H1 (cell line): ENCODE results near the gene CCDC81. TPM values are rescaled to one million over a fixed set of nuclear protein-coding genes. Genes with fewer than 3 reads are reported as not detected.

Experiments used
- CTCF ChIA-PET: fragments of 300-600 bp; sonication (Branson Sonifier 250); formaldehyde crosslinking; loops from one replicate; lab custom pipeline; 2021; ENCODE audit not compliant: partially characterized antibody; lab: Charles Lee
- POLR2A ChIA-PET: fragments of 300-600 bp; sonication (Branson Sonifier 250); formaldehyde crosslinking; loops from one replicate; lab custom pipeline; 2021; ENCODE audit warnings: inconsistent platforms; ENCODE audit not compliant: partially characterized antibody; lab: Charles Lee
- DNase-seq, 2 experiments: peaks; one replicate each; pipeline versions ENCODE4 v3.0.0 to v3.0.0-alpha.2; 2010 to 2022; ENCODE audit warnings: low spot score in 2 of 2, low read depth in 1 of 2, mixed read lengths in 1 of 2
- FAIRE-seq: peaks from 2 replicates; lab custom pipeline; 2011; peaks lifted over from hg19 to GRCh38; lab: Jason Lieb, UNC
- H2AFZ ChIP-seq: 2 replicates; pipeline ENCODE4 v1.8.1; 2012; ENCODE audit warnings: low read length, inconsistent platforms
- H2AK5ac ChIP-seq: 2 replicates; pipeline ENCODE4 v1.6.1; 2013; ENCODE audit warnings: low read depth, low read length
- H2BK120ac ChIP-seq: replicated peaks from 2 replicates; pipeline ENCODE3; 2013; ENCODE audit warnings: low read depth, low read length, inconsistent platforms
- H2BK12ac ChIP-seq: 2 replicates; pipeline ENCODE4 v1.6.1; 2013; ENCODE audit warnings: low read depth, low read length
- H2BK15ac ChIP-seq: 2 replicates; pipeline ENCODE4 v1.6.1; 2013; ENCODE audit warnings: low read length
- H2BK20ac ChIP-seq: 2 replicates; pipeline ENCODE4 v1.6.1; 2013; ENCODE audit warnings: low read length
- H2BK5ac ChIP-seq: 2 replicates; pipeline ENCODE4 v1.6.1; 2013; ENCODE audit warnings: low read depth, low read length
- H3K14ac ChIP-seq: 2 replicates; pipeline ENCODE4 v1.6.1; 2013; ENCODE audit warnings: inconsistent platforms; ENCODE audit not compliant: insufficient read length
- H3K18ac ChIP-seq: 2 replicates; pipeline ENCODE4 v1.6.1; 2013; ENCODE audit warnings: low read length; ENCODE audit errors: extremely low read depth
- H3K23ac ChIP-seq: 2 replicates; pipeline ENCODE4 v1.6.1; 2013; ENCODE audit warnings: inconsistent platforms; ENCODE audit not compliant: insufficient read length
- H3K23me2 ChIP-seq: 2 replicates; pipeline ENCODE4 v1.6.1; 2013; ENCODE audit warnings: low read depth, low read length
- H3K27ac ChIP-seq: 2 replicates; pipeline ENCODE4 v1.6.1; 2011; ENCODE audit warnings: low read depth, low read length, inconsistent platforms
- H3K27me3 ChIP-seq, 4 experiments: replicated peaks in 1 of 4; 1 replicate in 1 of 4; 2 replicates in 3 of 4; pipeline versions ENCODE4 v1.6.1 to v1.8.1; 2011 to 2013; ENCODE audit warnings: low read length in 3 of 4, mild to moderate bottlenecking in 3 of 4, inconsistent platforms in 2 of 4, mixed read lengths in 2 of 4, moderate library complexity in 1 of 4; ENCODE audit not compliant: control insufficient read depth in 3 of 4, insufficient read depth in 3 of 4; ENCODE audit errors: extremely low read depth in 1 of 4
- H3K36me3 ChIP-seq, 4 experiments: 2 replicates each; pipeline versions ENCODE4 v1.6.1 to v1.8.1; 2011 to 2013; ENCODE audit warnings: mild to moderate bottlenecking in 4 of 4, low read length in 3 of 4, moderate library complexity in 2 of 4, control low read depth in 1 of 4, inconsistent platforms in 1 of 4; ENCODE audit not compliant: insufficient read depth in 4 of 4, control insufficient read depth in 2 of 4
- H3K4ac ChIP-seq: replicated peaks from 2 replicates; pipeline ENCODE3; 2013; ENCODE audit warnings: low read length, low read depth, mixed read lengths, inconsistent platforms; ENCODE audit not compliant: insufficient read length
- H3K4me1 ChIP-seq, 4 experiments: replicated peaks in 1 of 4; 1 replicate in 1 of 4; 2 replicates in 3 of 4; pipeline versions ENCODE4 v1.6.1 to v1.8.1; 2011 to 2013; ENCODE audit warnings: low read length in 3 of 4, inconsistent platforms in 2 of 4, mixed read lengths in 1 of 4; ENCODE audit not compliant: insufficient read depth in 4 of 4, control insufficient read depth in 3 of 4
- H3K4me2 ChIP-seq, 2 experiments: 2 replicates each; pipeline versions ENCODE4 v1.6.1 to v1.8.1; 2011 to 2013; ENCODE audit warnings: low read depth in 2 of 2, low read length in 2 of 2, control low read depth in 1 of 2, inconsistent platforms in 1 of 2, mild to moderate bottlenecking in 1 of 2; ENCODE audit not compliant: insufficient read depth in 1 of 2
- H3K4me3 ChIP-seq, 4 experiments: fragments of 200-600, 300-600 bp in 1 of 4; sonication (generic), shearing (Covaris generic), sonication (Bioruptor Twin) in 1 of 4; 2 replicates each; pipeline versions ENCODE4 v1.5.1 to v1.8.1; 2011 to 2016; ENCODE audit warnings: low read length in 4 of 4, low read depth in 3 of 4, control low read depth in 2 of 4, inconsistent platforms in 2 of 4, mild to moderate bottlenecking in 2 of 4, mixed read lengths in 1 of 4, moderate library complexity in 1 of 4; ENCODE audit not compliant: insufficient read depth in 2 of 4; ENCODE audit errors: extremely low read depth in 1 of 4
- H3K56ac ChIP-seq: replicated peaks from 2 replicates; pipeline ENCODE3; 2013; ENCODE audit warnings: low read depth, mild to moderate bottlenecking, mixed read lengths, low read length, inconsistent platforms; ENCODE audit not compliant: insufficient read length
- H3K79me1 ChIP-seq: 2 replicates; pipeline ENCODE4 v1.6.1; 2013; ENCODE audit warnings: low read depth, low read length, control low read depth
- H3K79me2 ChIP-seq, 2 experiments: 2 replicates each; pipeline versions ENCODE4 v1.6.1 to v1.8.1; 2012 to 2013; ENCODE audit warnings: low read length in 2 of 2, mild to moderate bottlenecking in 2 of 2, inconsistent platforms in 1 of 2; ENCODE audit not compliant: insufficient read depth in 2 of 2, control insufficient read depth in 1 of 2
- H3K9ac ChIP-seq, 4 experiments: replicated peaks in 1 of 4; 1 replicate in 1 of 4; 2 replicates in 3 of 4; pipeline versions ENCODE4 v1.6.1 to v1.8.1; 2011 to 2013; ENCODE audit warnings: low read depth in 3 of 4, low read length in 3 of 4, control low read depth in 2 of 4, mild to moderate bottlenecking in 2 of 4, moderate library complexity in 2 of 4, inconsistent platforms in 1 of 4; ENCODE audit errors: extremely low read depth in 1 of 4
- H3K9me3 ChIP-seq, 2 experiments: 2 replicates each; pipeline versions ENCODE4 v1.6.1 to v1.8.1; 2012 to 2013; ENCODE audit warnings: mild to moderate bottlenecking in 2 of 2, moderate library complexity in 2 of 2, control low read depth in 1 of 2, inconsistent platforms in 1 of 2, low read depth in 1 of 2, low read length in 1 of 2, mixed read lengths in 1 of 2; ENCODE audit not compliant: insufficient read depth in 2 of 2
- H4K20me1 ChIP-seq, 2 experiments: replicated peaks in 1 of 2; 2 replicates each; pipeline versions ENCODE3 to v1.8.1; 2011 to 2013; ENCODE audit warnings: inconsistent platforms in 2 of 2, low read length in 2 of 2, mild to moderate bottlenecking in 1 of 2; ENCODE audit not compliant: insufficient read depth in 2 of 2, control insufficient read depth in 1 of 2
- H4K5ac ChIP-seq: 2 replicates; pipeline ENCODE4 v1.6.1; 2013; ENCODE audit warnings: low read length, low read depth, mixed read lengths, inconsistent platforms; ENCODE audit not compliant: insufficient read length
- H4K8ac ChIP-seq: 2 replicates; pipeline ENCODE4 v1.8.0; 2013; ENCODE audit warnings: mild to moderate bottlenecking, moderate library complexity, low read length, inconsistent platforms; ENCODE audit not compliant: insufficient read depth; ENCODE audit errors: extremely low read depth
- H4K91ac ChIP-seq: replicated peaks from 2 replicates; pipeline ENCODE3; 2013; ENCODE audit warnings: low read length, mixed read lengths, inconsistent platforms; ENCODE audit not compliant: insufficient read length
- CTCF ChIP-seq, 3 experiments: IDR thresholded peaks; 1 replicate in 2 of 3; 2 replicates in 1 of 3; pipeline versions ENCODE4 v1.5.1 to v1.6.1; 2011; ENCODE audit warnings: low read length in 3 of 3, mild to moderate bottlenecking in 3 of 3, inconsistent platforms in 2 of 3, low read depth in 1 of 3, moderate library complexity in 1 of 3; ENCODE audit not compliant: insufficient read depth in 1 of 3; ENCODE audit errors: control extremely low read depth in 1 of 3
- KDM5A ChIP-seq: fragments of 200-600 bp; IDR thresholded peaks from 2 replicates; pipeline ENCODE4 v1.7.1; 2012; ENCODE audit warnings: mild to moderate bottlenecking, low read length, inconsistent platforms, mixed read lengths
- RAD21 ChIP-seq, 2 experiments: IDR thresholded peaks in 1 of 2; conservative IDR thresholded peaks in 1 of 2; 2 replicates each; pipeline ENCODE4 v1.6.1; 2011; ENCODE audit warnings: low read depth in 2 of 2, low read length in 2 of 2, improper control_type of control experiment in 1 of 2, inconsistent platforms in 1 of 2, mild to moderate bottlenecking in 1 of 2, moderate library complexity in 1 of 2
- WGBS, 2 experiments: shearing (Covaris generic) in 1 of 2; methylation state at CpG; one replicate each; pipeline versions ENCODE4 v1.1.6 to v1.1.7; 2013 to 2015; ENCODE audit warnings: low lambda C conversion rate in 2 of 2, mixed read lengths in 2 of 2, inconsistent platforms in 1 of 2, low coverage in 1 of 2, missing lambda C conversion rate in 1 of 2; ENCODE audit not compliant: insufficient replicate concordance in 2 of 2, insufficient coverage in 1 of 2, insufficient read length in 1 of 2; ENCODE audit errors: extremely low coverage in 1 of 2, missing lambda C conversion rate in 1 of 2; 5-methylcytosine and 5-hydroxymethylcytosine counted together
- polyA plus RNA-seq, 7 experiments: library from polyadenylated mRNA; depleted of rRNA in 3 of 7; stranded (reverse) in 5 of 7; unstranded in 2 of 7; fragments of >200 nt in 5 of 7; fragments of 200-250 nt in 2 of 7; gene quantifications; 1 replicate in 5 of 7; 2 replicates in 1 of 7; 4 replicates in 1 of 7; pipeline versions ENCODE4 v1.2.1 to v1.2.3, GENCODE V29; 2011 to 2013; ENCODE audit warnings: missing spikeins in 2 of 7, mixed read lengths in 2 of 7
- total RNA-seq: library from RNA; stranded (reverse); fragmentation: NEBNext Ultra II Directional; extraction: Animal tissue kit (Norgen Biotek cat#: 25700); gene quantifications from 2 replicates; pipeline ENCODE4 v1.2.1, GENCODE V29; 2021

Gene CCDC81
- total and polyA plus RNA-seq, 2 of the 8 experiments (the other 6 are each of a cell fraction or from before 2014, with no cell fraction given) = 0.30 to 0.58 TPM

- Histone ChIP-seq H3K79me2 (no peaks in the 10 kb centered on the region), H3K14ac (no peak overlapping the region), H2BK15ac (no peak overlapping the region; the same call in 1 of the 2 replicates), H2BK20ac (no peak overlapping the region), H3K4me3 (no peak overlapping the region), H2BK12ac (peak overlapping the region; percentile 22; the same call in 1 of the 2 replicates), H3K36me3 (no peaks in the 10 kb centered on the region), H3K4ac (no peak overlapping the region), H4K91ac (no peak overlapping the region), H3K4me1 (peaks cover 0 to 3% (median 1%) of the 10 kb centered on the region in 4 experiments; a peak in 3 of 7 replicates), H2AFZ (no peak overlapping the region), H3K27ac (no peak overlapping the region), H4K20me1 (no peaks in the 10 kb centered on the region), H2BK120ac (no peak overlapping the region), H3K23me2 (no peaks in the 10 kb centered on the region; the same call in 1 of the 2 replicates), H3K9ac (no peak overlapping the region), H2BK5ac (no peak overlapping the region), H3K4me2 (no peak overlapping the region), H2AK5ac (no peak overlapping the region), H3K9me3 (no peaks in the 10 kb centered on the region), H3K23ac (no peak overlapping the region), H3K18ac (no peak overlapping the region), H4K5ac (no peak overlapping the region), H3K56ac (no peak overlapping the region), H4K8ac (no peak overlapping the region), H3K79me1 (no peaks in the 10 kb centered on the region), H3K27me3 (no peaks in the 10 kb centered on the region)
- FAIRE-seq = no peak
- DNase-seq = no peak
- WGBS, 2 experiments = 87% methylated on average over 4 of the region's 4 CpGs; no CpG with 5 or more reads in 1 of the 2 experiments
- ChIA-PET CTCF (interaction anchor here (0.6 to 1.5 kb wide), 5 partner anchors 13 to 959 kb away, joined by 3 to 5 read pairs (median 3); no protein-coding TSS in a partner anchor), POLR2A (interaction anchor here (0.8 kb wide), 1 partner anchor 66 kb away, joined by 3 read pairs; no protein-coding TSS in a partner anchor)
- TF ChIP-seq KDM5A = no peak
- peak; percentile 50 to 61 for TF ChIP-seq RAD21 (IDR thresholded peaks at IDR 0.05 in 1 of 2, conservative IDR thresholded peaks at IDR 0.05 in 1 of 2; ENCODE audit: low read depth in 2 of 2, low read length in 2 of 2)
- peak in 2 of 3 experiments; percentile 30 to 51; a peak in 2 of 4 replicates for TF ChIP-seq CTCF (IDR thresholded peaks at IDR 0.05; ENCODE audit: control extremely low read depth in 1 of 3, insufficient read depth in 1 of 3, low read depth in 1 of 3, low read length in 3 of 3)
Observed at GRCh38 chr11:86355256-86355655, 19.4 kb upstream of the CCDC81 start.
